HG02610 (cell line): Measurements from ENCODE around the gene HSD17B2.
"Not testable (repeated sequence)": the region's sequence is repeated elsewhere in the genome, so short reads cannot be mapped to it uniquely, and the experiment has no call there.

Source experiments
- ATAC-seq: cut with Tn5 transposase; IDR thresholded peaks from one replicate; pipeline ENCODE4 v1.9.1; 2021; ENCODE audit warnings: mild to moderate bottlenecking, moderate library complexity; ENCODE audit not compliant: unreplicated experiment

Gene HSD17B2

DNA sequence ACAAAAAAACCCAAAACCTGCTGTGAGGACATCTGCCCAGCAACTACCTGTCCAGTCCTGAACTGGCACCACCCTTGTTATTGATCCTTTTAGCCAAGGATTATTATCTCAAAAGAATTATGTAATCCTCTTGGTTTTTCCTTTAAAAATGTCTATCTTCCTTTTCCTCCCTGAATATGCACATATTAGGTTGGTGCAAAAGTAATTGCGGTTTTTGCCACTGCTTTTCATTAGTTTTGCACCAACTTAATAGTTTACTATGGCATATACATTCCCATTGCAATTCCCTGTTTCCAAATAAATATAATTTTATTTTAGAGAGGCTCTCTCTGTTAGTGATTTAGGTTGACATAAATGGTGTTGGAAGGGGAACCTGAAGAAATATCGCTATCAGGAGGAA lies 83.7 kb downstream of the HSD17B2 start:
- ATAC-seq: no peak

DNA sequence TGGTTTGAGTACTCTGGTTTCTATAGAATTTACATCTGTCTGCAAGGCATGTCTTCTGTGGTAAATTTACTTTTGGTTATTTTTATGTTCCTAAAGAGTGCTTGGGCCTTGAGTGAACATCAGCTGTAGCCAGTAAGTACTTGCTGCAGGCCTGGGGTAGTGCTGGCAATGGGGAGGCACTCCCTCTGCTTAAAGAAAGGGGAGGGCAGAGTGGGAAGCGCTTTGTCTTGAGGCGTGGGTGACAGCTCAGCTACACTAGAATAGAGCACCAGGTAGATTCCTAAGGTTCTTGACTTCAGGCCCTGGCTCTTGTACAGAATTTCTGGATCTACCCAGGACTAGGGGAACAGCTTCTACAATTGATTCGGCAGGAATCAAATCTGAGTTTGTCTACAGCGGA lies 84.4 kb downstream of the HSD17B2 start:
- ATAC-seq: no peak

DNA sequence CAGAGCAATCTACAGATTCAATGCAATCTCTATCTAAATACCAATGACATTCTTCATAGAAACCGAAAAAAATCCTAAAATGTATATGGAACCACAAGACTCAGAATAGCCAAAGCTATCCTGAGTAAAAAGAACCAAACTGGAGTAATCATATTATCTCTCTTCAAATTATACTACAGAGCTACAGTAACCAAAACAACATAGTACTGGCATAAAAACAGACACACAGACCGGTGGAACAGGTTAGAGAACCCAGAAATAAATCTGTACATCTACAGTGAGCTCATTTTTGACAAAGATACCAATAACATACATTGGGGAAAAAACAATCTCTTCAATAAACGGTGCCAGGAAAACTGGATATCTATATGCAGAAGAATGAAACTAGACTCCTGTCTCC lies 89.6 kb downstream of the HSD17B2 start:
- no peak for ATAC-seq

DNA sequence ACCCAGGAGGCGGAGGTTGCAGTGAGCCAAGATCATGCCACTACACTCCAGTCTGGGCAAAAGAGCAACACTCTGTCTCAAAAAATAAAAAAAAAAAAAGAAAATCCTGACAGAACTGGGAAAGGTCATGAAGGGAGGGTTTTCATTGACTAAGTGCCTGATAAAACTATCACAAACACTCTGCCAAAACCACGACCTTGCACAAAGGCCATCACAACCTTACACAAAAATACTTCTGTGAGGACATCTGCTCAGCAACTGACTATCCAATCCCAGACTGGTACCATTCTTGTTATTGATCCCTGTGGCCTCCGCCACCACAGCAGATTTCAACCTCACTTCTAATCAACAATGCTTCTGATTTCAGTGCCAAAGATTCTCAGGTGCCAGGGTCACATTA lies 94.8 kb downstream of the HSD17B2 start:
- ATAC-seq: no peak

DNA sequence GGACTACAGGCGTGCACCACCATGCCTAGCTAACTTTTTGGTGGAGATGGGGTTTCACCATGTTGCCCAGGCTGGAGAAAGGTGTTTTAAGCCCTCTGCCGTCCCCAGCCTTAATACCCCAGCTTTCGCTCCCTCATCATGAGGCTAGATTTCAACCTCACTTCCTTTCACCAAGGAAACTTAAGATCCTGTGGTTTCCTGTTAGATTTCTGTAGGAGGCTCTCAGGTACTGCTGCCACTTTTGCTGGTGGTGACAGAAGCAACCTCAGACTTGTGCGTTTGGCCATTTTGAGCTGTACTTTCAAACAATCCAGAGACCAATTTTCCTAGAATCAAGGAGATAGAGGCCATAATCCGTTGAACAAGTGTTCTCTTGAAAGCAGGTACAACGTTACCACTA lies 98.7 kb downstream of the HSD17B2 start:
- ATAC-seq: no peak

DNA sequence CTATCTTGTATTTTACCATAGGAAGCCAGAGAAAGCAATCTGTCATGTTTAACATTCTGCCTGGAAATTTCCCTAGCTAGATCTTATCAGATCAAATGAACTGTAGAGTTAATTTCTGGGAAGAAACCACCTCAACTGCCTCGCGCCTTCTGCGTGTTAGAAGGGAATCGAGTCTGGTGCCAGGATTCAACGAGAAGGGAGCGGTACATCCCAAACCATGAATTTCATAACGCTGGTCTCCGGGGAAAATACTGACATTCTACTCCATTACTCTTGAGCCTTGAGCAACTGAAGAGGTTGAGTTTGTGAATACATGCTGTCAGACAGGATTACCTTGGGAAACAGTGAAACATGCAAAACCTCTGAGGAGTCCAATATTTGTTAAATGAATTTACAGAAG lies 99.8 kb downstream of the HSD17B2 start:
- no peak for ATAC-seq

DNA sequence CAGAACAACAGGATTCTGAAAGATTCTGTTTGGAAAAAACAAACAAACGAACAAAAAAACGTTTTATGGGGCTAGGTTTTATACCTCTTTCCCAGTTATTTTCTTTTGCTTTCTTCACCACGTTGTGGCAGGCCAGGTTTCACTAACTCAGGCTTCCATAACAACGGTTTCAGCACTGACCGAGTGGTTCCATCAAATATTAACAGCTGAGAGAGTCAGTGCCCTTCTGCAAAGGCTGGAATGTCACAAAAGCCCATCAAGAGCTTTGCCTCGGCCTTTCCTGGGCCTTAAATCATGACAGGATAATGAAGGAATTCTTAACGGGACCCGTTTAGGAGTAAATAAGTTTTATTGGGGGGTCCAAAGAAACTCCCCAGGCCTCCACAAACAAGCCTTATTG lies 100.8 kb downstream of the HSD17B2 start:
- ATAC-seq: no peak

DNA sequence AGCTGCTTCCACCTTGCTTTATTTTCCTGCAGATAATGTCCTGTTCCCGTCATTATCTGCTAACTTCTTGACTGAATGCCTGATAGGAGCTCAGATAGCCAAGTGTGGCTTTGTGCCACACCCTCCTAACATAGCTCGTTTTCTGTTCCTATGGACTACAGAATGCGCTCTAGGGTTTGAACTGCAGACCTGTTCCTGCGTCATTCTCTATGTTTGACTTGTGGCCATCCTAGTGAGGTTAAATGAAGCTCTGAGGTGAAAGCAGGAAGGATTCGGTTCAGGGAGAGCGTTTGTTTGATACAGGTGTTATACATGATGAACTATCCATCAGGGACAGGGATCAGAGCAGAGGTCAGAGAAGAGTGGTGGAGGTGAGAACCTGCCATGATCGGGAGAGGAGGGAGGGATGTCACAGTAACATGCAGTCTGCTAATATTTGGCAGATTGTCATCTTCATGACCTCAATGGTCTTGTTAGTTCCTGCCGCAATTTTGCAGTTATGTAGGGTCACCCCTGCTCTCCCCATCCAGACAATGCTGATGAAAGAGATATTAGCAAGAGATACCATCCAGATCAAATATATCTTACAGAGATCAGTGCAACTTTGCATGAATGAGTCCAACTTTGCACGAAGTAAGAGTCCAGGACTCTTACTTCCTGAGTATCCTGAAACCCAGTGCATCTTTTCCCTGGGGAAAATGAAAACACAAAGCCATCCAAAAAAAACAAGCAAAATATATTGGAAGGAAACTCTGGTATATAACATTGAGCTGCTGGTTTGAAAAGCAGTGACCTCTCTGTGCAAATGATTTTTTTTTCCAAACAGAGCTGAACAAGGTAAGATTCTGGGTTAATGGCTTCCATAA lies 102.1 kb downstream of the HSD17B2 start:
- ATAC-seq: no peak

DNA sequence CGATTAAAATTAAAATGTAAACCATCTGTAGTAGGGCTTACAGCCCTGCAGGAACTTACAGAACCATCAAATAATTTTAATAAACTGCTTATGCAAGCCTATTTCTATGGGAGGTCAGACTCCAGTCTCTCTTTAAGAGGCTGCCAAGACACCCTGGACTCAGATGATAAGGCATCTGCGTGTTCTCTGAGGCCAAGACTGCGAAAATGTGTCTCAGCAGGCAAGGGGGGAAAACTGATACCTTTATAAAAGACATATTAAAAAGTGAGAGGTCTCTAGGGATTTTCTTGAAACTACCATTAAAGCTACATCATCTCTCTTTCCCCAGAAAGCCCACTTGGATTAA lies 102.7 kb downstream of the HSD17B2 start:
- no peak for ATAC-seq

DNA sequence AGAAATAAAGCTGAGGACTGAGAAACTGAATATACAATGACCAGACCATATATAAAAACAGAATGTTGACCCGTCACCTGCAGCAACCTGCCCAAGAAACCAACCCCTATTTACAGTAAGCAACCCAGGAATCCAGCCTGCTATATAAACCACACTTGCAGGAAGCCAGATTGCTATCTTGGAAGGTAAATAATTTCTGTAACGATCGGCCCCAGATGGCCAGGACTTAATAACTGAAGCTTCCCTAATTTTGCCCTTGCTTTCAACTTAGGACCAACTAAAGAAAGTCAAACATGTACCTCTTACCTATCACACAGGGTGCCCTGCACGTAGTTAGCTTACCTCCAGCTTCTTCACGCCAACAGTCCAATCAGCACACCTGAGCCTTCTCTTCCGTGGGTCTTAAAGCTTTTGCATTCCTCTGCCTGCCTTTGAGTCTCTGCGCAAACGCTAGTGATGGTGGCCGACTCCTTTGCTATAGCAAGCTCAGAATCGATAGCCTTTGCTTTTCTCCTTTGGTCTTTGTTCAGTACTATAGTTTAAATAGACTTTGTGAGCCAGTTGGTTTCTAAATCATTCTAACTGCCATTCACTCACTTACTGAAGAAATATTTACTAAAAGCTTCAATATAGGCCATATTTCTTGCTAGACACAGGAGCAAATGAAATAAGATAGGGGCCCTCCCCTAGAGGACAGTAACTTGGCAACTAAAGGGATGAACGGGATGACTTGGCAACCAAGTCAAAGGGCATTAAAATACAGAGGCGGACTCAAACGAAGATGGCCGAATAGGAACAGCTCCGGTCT lies 103.6 kb downstream of the HSD17B2 start:
- ATAC-seq: no peak

DNA sequence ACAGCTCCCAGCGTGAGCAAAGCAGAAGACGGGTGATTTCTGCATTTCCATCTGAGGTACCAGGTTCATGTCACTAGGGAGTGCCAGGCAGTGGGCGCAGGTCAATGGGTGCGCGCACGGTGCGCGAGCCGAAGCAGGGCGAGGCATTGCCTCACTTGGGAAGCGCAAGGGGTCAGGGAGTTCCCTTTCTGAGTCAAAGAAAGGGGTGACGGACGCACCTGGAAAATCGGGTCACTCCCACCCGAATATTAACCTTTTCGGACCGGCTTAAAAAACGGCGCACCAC lies 104.2 kb downstream of the HSD17B2 start:
- not testable (repeated sequence) for ATAC-seq

DNA sequence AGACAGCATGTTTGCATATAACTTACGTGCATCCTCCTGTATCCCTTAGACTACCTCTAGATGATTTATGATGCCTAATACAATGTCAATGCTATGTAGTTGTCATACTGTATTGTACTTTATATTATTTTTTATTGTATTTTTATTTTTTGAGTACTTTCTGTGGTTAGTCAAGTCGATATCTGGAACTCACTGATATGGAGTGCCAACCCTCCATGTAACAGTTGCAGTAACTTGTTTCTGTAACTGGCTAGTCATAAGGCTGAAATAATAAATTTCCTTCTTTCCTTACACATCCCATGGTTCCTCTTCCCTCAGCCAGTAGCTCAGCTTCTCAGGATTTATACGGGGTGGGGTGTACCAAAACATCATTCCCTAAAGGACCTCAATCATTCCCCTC lies 111.5 kb downstream of the HSD17B2 start:
- ATAC-seq: no peak

DNA sequence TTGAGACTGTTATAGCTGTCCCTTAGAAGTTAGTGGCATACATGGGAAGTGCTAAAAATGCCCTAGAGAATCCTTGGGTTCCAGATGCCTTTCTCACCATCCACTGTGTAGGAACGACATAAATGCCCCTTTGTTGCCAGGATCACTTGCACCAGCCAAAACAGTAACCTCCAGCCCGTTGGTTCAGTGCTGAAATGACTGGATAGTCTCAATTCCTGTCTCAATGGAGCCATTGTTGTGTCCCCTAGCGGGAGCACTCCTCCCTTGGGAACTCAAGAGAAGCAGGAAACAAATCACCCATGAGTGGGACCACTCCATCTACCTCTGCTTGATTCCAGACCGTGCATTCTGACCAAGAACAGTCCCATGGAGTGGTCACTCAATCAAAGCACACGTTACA lies 111.9 kb downstream of the HSD17B2 start:
- ATAC-seq: no peak

DNA sequence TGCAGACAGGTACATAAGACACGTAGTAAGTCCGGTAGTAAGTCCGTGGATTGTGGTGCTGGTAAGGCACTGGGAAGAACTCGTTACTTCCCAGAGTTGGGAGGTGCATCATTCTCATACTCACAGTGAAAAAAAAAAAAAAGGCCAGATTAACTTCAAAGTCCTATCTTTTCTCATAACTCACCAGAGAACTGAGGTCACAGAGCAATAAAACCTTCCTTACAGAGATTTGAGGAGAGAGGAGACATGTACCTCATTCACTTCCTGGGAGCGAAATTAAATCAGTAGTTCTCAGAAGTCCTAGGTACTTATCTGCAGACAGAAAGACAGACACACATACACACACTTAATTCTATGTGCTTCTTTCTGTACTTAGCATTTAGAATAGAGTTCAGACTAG lies 112.5 kb downstream of the HSD17B2 start:
- ATAC-seq: no peak
